Dedifferentiated amniotic fluid mesenchymal stem cell (primary cell): Measurements from ENCODE around the gene HDAC4.

Experiments used
- DNase-seq: peaks from one replicate; pipeline ENCODE4 v3.0.0-alpha.2; 2016; ENCODE audit errors: extremely low spot score

HDAC4 gene

DNA sequence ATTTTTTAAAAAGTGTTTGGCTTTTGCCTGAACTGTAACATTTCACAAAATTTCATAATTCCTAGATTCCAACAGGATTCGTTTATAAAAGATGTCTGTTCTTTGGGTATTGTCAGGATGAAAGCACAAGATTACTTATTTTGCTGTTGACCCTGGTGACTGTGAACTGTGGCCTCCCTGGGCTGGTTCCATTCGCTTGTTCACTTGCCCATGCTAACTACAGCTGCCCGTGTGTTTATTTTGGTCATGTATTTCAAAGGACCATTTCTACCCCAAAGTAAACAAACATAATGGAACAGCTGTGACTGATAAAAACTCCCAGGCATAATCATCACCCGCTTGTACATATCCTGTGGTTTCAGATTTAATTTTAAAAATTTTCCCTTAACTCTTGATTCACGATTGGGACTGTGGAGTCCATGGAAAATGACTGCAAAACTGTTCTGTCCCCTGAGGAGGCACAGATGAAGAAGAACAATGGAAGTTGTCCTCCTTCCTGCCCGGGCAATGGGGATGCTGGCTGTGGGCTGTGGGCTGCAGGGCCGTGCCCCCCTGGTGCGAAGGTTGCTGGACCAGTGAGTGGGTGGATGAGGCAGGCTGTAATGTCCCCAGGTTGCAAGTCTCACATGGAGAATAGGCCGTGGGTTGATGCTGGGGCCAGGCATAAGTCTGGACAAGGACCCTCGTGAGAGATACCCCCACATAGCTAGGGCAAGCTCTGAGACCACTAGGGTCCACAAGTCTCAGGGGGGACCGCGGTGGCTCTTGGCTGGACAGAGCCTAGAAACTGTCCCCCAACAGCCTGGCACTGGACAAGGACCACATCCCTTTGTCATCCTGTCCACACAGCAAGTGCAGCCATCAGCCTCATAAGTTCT, 28.9 kb upstream of the HDAC4 start:
- DNase-seq: no peak

DNA sequence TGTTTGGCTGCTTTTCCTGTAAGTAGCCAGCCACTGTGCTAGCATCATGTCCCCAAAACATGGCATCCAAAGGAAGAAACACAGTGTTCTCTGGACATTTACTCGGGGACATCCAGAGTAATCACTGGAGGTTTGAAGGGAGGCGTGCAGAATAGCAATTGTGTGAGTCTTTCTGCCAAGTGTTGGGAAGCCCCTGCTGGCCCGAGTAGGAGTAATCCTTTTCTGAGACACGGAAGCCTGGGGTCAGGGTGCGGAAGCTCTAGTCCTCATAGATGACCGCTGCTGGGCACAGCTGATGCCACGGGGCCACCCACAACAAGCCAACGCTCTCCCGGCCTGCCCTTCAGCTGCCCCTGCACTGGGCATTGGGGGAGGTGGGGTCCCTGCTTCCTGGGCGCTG, 24.8 kb upstream of the HDAC4 start:
- no peak for DNase-seq

- DNase-seq: no peak
Observed at GRCh38 chr2:239424337-239425045, 23.7 kb upstream of the HDAC4 start.

- no peak for DNase-seq
Observed at GRCh38 chr2:239423551-239423950, 22.7 kb upstream of the HDAC4 start.

DNA sequence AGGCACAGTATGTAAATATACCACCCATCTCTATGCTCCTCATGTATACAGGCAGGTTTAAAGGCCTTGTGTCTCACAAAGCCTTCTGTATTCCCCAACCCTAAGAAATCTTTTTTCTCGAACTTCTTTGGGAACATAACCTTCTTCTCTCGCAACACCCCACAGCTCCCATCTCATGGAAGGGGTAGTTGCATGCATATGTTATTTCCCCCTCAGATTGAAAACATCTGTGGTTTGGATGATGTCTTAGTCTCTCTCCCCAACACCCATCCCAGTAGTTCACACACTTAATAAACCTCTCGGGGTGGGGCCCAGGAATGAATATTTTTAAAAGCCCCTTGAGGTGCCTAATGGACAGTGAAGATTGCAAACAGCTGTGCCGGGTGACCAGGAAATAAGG, 21.0 kb upstream of the HDAC4 start:
- DNase-seq: no peak

DNA sequence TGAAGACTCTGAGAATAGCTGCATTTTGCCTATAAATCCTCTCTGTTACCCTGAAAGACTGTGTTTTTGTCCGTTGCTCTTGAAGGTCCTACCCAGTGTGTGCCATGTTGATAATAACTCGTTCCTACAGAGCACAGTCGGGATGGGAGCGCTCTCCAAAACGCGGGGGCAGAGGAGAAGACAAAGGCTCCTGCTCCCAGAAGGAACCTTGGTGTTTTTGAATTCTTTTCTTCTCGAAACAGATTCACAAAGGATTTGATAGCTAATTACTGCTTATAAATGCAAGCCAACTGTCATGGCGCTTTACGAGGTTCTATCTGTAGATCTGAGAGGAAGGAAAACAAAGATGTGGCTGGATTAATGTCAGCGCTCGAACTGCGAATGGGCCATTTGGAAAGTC, 19.3 kb upstream of the HDAC4 start:
- DNase-seq: no peak

- no peak for DNase-seq
Observed at GRCh38 chr2:239418918-239419317, 18.1 kb upstream of the HDAC4 start.

GRCh38 chr2:239412905-239413603, 12.2 kb upstream of the HDAC4 start:
- no peak for DNase-seq

- no peak for DNase-seq
Observed at GRCh38 chr2:239411549-239412319, 10.9 kb upstream of the HDAC4 start.

- no peak for DNase-seq
Observed at GRCh38 chr2:239411117-239411516, 10.3 kb upstream of the HDAC4 start.

DNA sequence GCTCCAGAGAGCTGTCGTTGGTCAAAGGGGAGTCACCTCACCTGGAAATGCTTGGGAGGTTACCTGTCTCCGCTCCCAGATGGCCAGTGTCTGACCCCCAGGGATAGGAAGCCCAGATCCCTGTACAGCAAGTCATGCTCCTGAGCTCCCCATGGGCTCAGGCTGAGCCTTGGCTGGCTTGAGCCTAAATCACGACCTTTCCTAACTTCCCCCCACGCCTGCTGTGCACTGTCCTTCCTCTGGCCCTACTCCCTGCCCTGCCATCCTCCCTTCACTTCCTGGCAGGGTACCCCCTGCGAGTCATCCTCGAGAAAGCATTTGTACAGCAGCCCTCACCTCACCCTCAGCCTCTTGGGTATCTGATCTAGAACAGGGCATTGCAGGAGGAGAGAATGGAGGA, 9.2 kb upstream of the HDAC4 start:
- no peak for DNase-seq

DNA sequence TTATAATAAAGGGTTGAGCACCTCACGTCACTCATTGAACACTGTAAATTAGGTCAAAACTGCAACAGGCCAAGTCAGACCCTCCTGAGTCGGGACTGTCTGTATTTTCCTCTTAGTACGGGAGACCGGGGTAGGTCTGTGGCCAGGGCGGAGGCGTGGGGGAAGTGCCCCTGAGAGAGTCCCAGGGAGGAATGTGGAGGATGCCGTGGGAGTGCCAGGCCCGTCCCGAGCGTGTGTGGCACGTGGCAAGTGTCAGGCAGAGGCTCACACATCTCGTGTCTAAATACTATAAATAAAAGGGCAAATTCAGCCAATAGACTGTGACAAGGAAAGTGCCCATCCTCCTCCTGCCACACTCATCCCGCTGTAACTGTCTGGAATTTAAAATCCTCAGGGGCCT, 6.3 kb upstream of the HDAC4 start:
- DNase-seq: no peak

- no peak for DNase-seq
Observed at GRCh38 chr2:239406316-239406995, 5.6 kb upstream of the HDAC4 start.

DNA sequence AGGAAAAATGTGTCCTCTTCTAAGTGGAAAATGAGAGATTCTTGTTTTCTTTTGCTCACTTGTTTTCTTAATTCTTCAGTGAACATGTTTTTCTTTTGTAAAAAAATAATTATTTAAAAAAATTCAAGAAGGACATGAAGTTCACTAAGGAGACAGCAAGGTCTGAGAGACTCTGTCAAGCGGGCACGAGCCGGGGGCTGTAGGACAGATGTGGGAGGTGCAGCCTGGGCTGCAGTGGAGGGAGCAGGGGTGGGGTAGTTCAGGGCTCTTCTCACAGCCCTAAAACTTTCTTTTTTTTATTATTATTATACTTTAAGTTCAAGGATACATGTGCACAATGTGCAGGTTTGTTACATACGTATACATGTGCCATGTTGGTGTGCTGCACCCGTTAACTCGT, 4.3 kb upstream of the HDAC4 start:
- no peak for DNase-seq

DNA sequence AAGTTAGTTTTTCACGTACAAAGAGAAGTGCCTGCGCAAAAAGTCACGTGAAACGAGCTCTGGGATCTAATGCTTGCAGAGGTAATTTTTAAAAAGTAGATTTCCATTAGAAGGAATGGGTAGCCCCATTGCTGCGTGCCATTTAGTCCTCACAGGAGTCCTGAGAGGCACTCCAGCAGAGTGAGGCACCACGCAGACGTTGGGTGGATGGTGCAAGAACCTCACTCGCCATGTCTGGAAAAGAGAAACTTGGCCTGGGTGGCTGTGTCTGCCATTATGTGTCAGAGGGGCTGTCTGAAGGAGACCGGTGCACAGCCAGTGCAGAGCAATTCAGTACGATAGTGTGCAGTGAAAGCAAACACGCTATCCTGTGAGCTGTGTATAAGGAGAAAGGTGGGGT, 1.8 kb upstream of the HDAC4 start:
- DNase-seq: no peak

DNA sequence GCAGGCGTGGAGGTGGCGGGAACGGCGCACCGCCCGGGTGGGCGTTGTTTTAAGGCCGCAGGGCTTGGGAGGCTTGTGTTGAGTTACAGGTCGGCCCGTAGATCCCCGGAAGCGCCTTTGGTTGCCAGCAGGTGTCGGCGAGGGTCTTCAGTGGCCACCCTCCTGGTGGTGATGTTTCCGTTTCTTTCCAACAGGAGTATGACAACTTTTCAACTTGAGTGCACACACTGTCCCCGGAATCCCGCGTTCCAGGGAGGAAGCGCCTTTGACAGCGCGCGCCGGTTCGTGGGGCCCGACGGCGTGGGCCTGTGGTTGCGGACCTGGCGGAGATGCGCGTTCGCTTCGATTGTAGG, 1.0 kb upstream of the HDAC4 start:
- peak; percentile 19 for DNase-seq

GRCh38 chr2:239401067-239401880, 454 bp upstream of the HDAC4 start:
- DNase-seq: peak; percentile 98

GRCh38 chr2:239399921-239400595, 762 bp downstream of the HDAC4 start:
- no peak for DNase-seq

GRCh38 chr2:239399433-239399920, 1.3 kb downstream of the HDAC4 start:
- peak; percentile 14 for DNase-seq

GRCh38 chr2:239398521-239398921, 2.3 kb downstream of the HDAC4 start:
- DNase-seq: peak; percentile 14
